Muscle layer of colon (tissue), 2 donors: ENCODE measurements around the gene ARFIP1.

Experiments used
- H3K27ac ChIP-seq: one replicate; pipeline ENCODE4 v1.7.0; 2013; ENCODE audit warnings: low read depth, mild to moderate bottlenecking, low read length, moderate library complexity
- H3K27me3 ChIP-seq, 2 donors: one replicate each; pipeline ENCODE4 v1.7.0; 2013; ENCODE audit warnings: low read length in 2 of 2, mild to moderate bottlenecking in 2 of 2; ENCODE audit not compliant: insufficient read depth in 2 of 2, control insufficient read depth in 1 of 2
- H3K36me3 ChIP-seq: one replicate; pipeline ENCODE4 v1.7.0; 2013; ENCODE audit warnings: mild to moderate bottlenecking, low read length; ENCODE audit not compliant: insufficient read depth
- H3K4me1 ChIP-seq: one replicate; pipeline ENCODE4 v1.7.0; 2013; ENCODE audit warnings: mild to moderate bottlenecking, low read length; ENCODE audit not compliant: insufficient read depth
- H3K4me3 ChIP-seq, 2 donors: one replicate each; pipeline ENCODE4 v1.7.0; 2013; ENCODE audit warnings: low read length in 2 of 2, low read depth in 1 of 2, mild to moderate bottlenecking in 1 of 2, moderate library complexity in 1 of 2
- H3K9ac ChIP-seq: one replicate; pipeline ENCODE4 v1.7.0; 2013; ENCODE audit warnings: low read length
- H3K9me3 ChIP-seq: one replicate; pipeline ENCODE4 v1.7.0; 2013; ENCODE audit warnings: mild to moderate bottlenecking, low read length
- donor health status: abdominal sarcoma.
- donor health status: Adenocarcinoma of cecum.

ARFIP1 gene

DNA sequence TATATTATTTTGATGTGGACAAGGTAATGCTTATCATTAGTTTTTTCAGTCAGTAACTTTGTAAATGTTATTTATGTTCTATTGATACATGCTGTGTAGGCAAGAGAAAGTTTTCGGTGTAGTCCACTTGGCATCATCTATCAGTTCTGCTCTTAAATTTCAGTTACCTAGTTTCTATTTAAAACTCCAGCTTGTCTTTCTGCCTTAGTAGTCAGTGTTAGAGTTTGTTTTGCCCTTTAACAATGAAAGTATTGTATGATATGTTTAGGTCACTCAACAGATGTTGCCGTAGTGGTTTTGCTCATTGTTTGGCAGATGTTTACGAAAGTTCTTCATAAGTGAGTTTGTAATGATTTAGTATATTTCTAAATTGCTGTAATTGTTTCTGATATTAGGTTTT lies 121.5 kb downstream of the ARFIP1 start:
- Histone ChIP-seq H3K4me1 (no peaks in the 10 kb centered on the region), H3K9ac (no peak overlapping the region), H3K4me3 (no peak overlapping the region), H3K27ac (no peak overlapping the region), H3K36me3 (no peaks in the 10 kb centered on the region), H3K27me3 (no peaks in the 10 kb centered on the region), H3K9me3 (no peaks in the 10 kb centered on the region)

DNA sequence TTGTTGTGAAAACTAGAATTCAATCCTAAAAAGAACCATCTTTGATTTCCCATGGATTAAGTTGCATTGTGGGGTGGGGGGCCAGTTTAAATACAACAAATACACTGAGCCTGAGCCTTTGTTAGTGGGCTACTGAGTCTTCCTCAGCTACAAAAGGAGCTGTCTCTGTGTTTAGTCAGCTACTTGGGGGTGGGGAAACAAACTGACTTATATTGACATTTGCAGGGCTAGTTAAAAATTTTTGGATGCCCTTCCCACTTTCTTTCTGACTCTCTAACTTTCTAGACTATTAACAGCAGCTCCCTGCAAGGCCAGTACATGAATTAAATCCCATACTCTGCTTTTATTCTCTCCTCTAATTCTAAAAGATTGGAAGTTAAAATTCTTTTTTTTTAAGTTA lies 123.9 kb downstream of the ARFIP1 start:
- Histone ChIP-seq H3K27me3 (no peaks in the 10 kb centered on the region), H3K36me3 (no peaks in the 10 kb centered on the region), H3K4me1 (no peaks in the 10 kb centered on the region), H3K27ac (no peak overlapping the region), H3K4me3 (no peak overlapping the region), H3K9me3 (no peaks in the 10 kb centered on the region), H3K9ac (no peak overlapping the region)

DNA sequence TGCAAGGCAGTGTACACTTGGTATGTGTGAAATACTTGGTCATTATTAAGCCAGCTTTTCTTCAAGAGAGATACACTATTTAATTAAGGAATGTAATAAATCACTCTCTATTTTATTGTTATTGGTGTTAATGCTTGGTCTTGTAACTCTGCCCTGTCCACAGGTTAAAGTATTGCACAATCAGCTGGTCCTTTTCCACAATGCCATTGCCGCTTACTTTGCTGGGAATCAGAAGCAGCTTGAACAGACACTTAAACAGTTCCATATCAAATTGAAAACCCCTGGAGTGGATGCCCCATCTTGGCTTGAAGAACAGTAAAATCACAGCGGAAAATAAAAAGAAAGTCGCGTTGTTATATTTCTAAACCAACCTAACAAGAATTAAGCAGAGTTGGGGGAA lies 130.1 kb downstream of the ARFIP1 start:
- peaks cover 3% of the 10 kb centered on the region for H3K36me3 ChIP-seq
- no peak overlapping the region for H3K4me3 ChIP-seq
- H3K9ac ChIP-seq: no peak overlapping the region
- H3K27me3 ChIP-seq: no peaks in the 10 kb centered on the region
- no peaks in the 10 kb centered on the region for H3K9me3 ChIP-seq
- no peaks in the 10 kb centered on the region for H3K4me1 ChIP-seq
- H3K27ac ChIP-seq: no peak overlapping the region

DNA sequence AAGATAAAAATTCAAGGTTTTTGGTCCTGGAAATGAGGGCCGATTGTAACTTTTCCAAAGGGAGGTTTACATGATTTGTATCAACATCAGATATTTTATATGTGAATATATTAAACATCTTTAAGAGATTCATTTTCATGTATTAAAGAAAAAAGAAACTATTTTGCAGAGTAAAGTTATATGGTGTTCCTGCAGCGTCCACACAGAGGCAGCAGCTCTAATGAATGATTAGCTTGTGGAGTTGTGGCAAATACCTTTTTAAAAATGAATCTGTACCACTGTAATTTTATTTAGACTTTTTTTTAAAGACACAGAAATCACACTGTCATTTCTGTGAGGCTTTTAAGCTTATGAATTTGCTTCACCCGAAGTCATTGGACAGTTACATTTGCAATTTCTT lies 130.8 kb downstream of the ARFIP1 start:
- peaks cover 3% of the 10 kb centered on the region for H3K36me3 ChIP-seq
- H3K9ac ChIP-seq: no peak overlapping the region
- H3K27ac ChIP-seq: no peak overlapping the region
- H3K27me3 ChIP-seq: no peaks in the 10 kb centered on the region
- no peaks in the 10 kb centered on the region for H3K4me1 ChIP-seq
- H3K4me3 ChIP-seq: no peak overlapping the region
- H3K9me3 ChIP-seq: no peaks in the 10 kb centered on the region

DNA sequence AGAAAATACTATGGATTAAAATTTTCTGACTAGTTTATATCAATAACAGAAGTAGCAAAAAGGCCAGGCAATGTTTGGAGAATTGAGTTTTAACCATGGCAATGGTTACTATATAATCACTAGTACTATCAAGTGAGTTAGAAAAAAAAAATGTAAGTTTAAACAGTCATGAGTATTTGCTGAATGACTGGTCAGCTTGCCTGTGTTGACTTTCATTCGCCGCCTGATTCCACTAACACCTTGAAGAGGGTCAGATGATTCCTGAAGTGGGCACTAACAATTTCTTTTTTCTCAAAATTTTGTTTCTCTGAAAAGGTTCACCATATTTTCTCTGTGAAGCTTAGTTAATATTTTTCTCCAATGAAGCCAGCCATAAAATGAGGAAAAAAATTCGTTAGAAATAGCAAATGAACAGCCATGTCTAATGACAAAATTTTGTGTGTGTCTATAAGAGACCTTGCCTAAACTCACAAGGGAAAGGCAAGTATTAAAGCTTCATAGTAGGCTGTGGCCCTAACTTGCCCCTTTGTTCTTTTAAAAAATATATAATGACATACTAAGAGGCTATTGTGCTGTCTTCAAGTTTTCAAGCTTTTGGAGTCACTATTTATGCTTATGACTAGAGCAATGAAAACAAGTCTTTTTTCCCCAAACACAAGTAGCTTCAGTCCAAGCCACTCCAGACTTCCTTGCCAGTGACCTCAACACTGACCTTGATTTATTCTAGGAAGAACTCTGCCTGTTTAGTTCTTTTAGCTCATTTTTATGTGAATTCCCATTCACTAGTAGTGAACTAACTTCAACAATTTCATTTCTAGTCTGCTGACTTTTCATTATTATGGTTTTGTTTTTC lies 138.0 kb downstream of the ARFIP1 start:
- Histone ChIP-seq H3K4me1 (no peaks in the 10 kb centered on the region), H3K4me3 (no peak overlapping the region), H3K9ac (no peak overlapping the region), H3K27ac (no peak overlapping the region), H3K9me3 (no peaks in the 10 kb centered on the region), H3K27me3 (no peaks in the 10 kb centered on the region), H3K36me3 (no peaks in the 10 kb centered on the region)

DNA sequence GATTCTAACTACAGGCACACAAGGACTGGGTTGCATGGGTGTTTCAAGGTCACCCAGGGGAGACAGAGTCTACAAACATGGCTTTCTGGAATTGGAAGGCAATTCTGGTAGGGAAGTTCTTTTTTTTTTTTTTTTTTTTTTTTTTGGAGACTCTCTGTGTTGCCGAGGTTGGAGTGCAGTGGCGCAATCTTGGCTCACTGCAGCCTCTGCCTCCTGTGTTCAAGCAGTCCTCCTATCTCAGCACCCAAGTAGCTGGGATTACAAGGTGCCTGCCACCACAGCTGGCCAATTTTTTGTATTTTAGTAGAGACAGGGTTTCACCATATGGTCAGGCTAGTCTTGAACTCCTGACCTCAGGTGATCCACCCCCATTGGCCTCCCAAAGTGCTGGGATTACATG lies 140.1 kb downstream of the ARFIP1 start:
- H3K9ac ChIP-seq: no peak overlapping the region
- no peaks in the 10 kb centered on the region for H3K9me3 ChIP-seq

DNA sequence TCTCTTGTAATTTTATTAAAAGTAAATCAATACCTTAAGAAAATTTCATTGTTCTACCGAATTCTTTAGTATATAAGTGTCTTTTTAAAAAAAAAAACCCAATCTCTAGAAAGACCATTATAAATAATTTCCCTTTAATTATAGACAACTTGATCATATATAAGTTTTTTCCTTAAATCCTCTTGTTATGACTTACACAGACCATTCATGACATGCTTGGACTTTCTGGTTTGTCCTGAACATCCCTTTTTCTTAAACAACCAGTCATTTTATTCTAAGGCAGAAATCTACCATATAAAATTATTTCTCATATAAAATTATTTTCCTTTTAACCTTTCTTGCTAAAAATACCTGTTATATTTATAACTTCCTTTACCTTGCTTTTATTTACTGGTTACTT lies 141.0 kb downstream of the ARFIP1 start:
- Histone ChIP-seq H3K27ac (no peak overlapping the region), H3K9me3 (no peaks in the 10 kb centered on the region), H3K9ac (no peak overlapping the region), H3K4me1 (no peaks in the 10 kb centered on the region), H3K4me3 (no peak overlapping the region), H3K36me3 (no peaks in the 10 kb centered on the region), H3K27me3 (no peaks in the 10 kb centered on the region)

More for the DNA sequence above, 140.1 kb downstream of the ARFIP1 start:
- no peaks in the 10 kb centered on the region for H3K36me3 ChIP-seq
- no peak overlapping the region for H3K4me3 ChIP-seq
- no peak overlapping the region for H3K27ac ChIP-seq
- no peaks in the 10 kb centered on the region for H3K4me1 ChIP-seq
- no peaks in the 10 kb centered on the region for H3K27me3 ChIP-seq

DNA sequence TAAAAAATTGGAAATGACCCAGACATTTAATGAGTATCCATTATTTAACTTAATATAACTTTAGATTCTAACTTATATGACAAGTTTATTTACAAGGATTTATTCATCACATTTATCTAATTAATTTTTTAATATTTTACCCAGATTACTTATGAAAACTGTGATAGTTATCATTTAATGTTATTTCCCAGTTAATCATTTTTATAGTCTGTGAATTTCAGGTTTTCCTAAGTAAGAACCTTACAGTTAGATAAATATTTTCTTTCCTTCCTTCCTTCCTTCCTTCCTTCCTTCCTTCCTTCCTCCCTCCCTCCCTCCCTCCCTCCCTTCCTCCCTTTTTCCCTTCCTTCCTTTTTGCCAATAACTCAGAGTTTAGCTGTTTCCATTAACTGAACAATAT lies 141.5 kb downstream of the ARFIP1 start:
- no peak overlapping the region for H3K4me3 ChIP-seq
- no peaks in the 10 kb centered on the region for H3K4me1 ChIP-seq
- H3K9ac ChIP-seq: no peak overlapping the region
- H3K36me3 ChIP-seq: no peaks in the 10 kb centered on the region
- H3K9me3 ChIP-seq: no peaks in the 10 kb centered on the region
- H3K27me3 ChIP-seq: no peaks in the 10 kb centered on the region
- H3K27ac ChIP-seq: no peak overlapping the region

DNA sequence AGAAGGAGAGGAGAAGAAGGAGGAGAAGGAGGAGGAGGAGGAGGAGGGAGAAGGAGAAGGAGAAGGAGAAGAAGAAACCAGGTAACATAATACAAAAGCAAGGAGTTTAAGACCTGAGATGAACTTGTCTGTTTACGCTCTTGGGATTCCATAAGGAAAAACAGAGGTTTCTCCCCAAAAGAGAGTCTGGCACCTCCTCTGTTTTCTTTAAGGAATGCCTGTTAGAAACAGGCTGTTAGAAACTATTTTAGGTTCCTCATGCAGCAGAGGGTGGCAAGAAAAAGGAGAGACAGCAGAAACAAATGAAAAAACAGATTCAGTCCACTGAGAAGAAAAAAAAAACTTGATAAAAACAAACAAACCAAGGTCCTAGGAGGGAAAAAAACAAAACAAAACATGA lies 146.1 kb downstream of the ARFIP1 start:
- H3K4me3 ChIP-seq: no peak overlapping the region
- H3K27ac ChIP-seq: no peak overlapping the region
- no peaks in the 10 kb centered on the region for H3K36me3 ChIP-seq
- H3K4me1 ChIP-seq: no peaks in the 10 kb centered on the region
- H3K9ac ChIP-seq: no peak overlapping the region
- H3K27me3 ChIP-seq: no peaks in the 10 kb centered on the region
- no peaks in the 10 kb centered on the region for H3K9me3 ChIP-seq

DNA sequence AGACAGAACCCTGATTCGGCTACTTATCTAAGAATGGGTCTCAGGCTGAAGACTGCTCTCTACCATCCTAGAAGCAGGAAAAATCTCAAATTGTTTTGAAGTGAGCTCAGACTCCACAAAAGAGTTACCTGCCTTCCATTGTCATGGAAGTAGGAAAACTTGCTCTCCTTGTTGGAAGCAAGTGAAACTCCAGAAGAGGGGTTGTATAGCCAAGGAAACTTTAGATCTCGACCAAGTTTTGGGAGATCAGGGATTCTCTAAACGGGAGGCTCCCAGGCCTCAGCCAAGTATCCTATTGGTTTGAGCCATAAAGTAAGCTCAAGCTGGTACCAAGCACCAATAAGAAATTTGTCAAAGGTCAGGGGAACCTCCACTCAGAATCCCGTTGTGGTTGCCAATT lies 147.2 kb downstream of the ARFIP1 start:
- H3K27ac ChIP-seq: no peak overlapping the region

DNA sequence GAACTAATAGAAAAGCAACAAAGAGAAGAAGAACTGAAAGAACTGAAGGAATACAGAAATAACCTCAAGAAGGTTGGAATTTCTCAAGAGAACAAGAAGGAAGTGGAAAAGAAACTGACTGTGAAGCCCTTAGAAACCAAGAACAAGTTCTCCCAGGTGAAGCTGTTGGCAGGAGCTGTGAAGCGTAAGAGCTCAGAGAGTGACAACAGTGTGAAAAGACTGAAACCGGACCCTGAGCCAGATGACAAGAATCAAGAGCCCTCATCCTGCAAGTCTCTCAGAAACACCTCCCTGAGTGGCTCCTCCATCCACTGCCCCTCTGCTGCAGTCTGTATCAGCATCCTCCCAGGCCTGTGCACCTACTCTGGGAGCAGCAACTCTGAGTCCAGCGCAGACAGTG lies 148.0 kb downstream of the ARFIP1 start:
- Histone ChIP-seq H3K4me3 (no peak overlapping the region), H3K4me1 (no peaks in the 10 kb centered on the region), H3K9ac (no peak overlapping the region), H3K27ac (no peak overlapping the region), H3K9me3 (no peaks in the 10 kb centered on the region), H3K36me3 (no peaks in the 10 kb centered on the region), H3K27me3 (no peaks in the 10 kb centered on the region)

More for the DNA sequence above, 147.2 kb downstream of the ARFIP1 start:
- H3K9ac ChIP-seq: no peak overlapping the region
- H3K36me3 ChIP-seq: no peaks in the 10 kb centered on the region
- H3K4me1 ChIP-seq: no peaks in the 10 kb centered on the region
- H3K27me3 ChIP-seq: no peaks in the 10 kb centered on the region
- no peak overlapping the region for H3K4me3 ChIP-seq
- H3K9me3 ChIP-seq: no peaks in the 10 kb centered on the region

DNA sequence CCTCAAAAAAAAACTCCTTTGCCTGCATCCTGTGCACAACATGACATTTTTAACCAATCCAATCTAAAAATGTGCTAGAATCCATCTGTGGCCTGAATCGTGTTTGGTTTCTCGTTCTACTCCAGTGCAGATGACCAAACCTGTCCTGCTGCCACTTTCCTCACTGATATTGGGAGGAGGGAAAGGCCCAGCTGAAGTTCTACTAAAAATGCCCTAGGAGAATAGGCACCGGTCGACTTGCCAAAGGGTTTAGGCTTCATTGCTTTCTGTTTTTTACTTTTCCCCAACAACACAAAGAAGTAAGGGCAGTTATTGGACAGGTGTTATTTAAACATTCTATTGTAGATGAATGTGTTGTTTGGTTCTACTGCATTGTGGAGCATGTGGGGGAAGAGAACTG lies 148.5 kb downstream of the ARFIP1 start:
- no peaks in the 10 kb centered on the region for H3K27me3 ChIP-seq
- no peak overlapping the region for H3K9ac ChIP-seq
- H3K27ac ChIP-seq: no peak overlapping the region
- no peaks in the 10 kb centered on the region for H3K36me3 ChIP-seq
- no peak overlapping the region for H3K4me3 ChIP-seq
- H3K9me3 ChIP-seq: no peaks in the 10 kb centered on the region
- no peaks in the 10 kb centered on the region for H3K4me1 ChIP-seq
